Lung microvascular endothelial cell (primary cell): ENCODE measurements around the gene UBXN11. TPM values are rescaled to one million over a fixed set of nuclear protein-coding genes. Genes with fewer than 3 reads are reported as not detected.
"Not testable (repeated sequence)": the region's sequence is repeated elsewhere in the genome, so short reads cannot be mapped to it uniquely, and the experiment has no call there.

Experiments
- DNase-seq, 2 donors: peaks; one replicate each; pipeline versions ENCODE4 v3.0.0 to v3.0.0-alpha.2; 2010; ENCODE audit warnings: low read depth in 2 of 2
- total RNA-seq: library from RNA; depleted of rRNA; stranded (reverse); fragments of >200 nt; gene quantifications from 2 replicates; pipeline ENCODE4 v1.2.1, GENCODE V29; 2014

UBXN11 gene
- total RNA-seq, 1 donor from 2014 or later, result 1.2 TPM

GRCh38 chr1:26307363-26307781, 936 bp upstream of the UBXN11 start:
- no peak for DNase-seq

GRCh38 chr1:26305667-26306289, 658 bp downstream of the UBXN11 start:
- DNase-seq, result no peak

GRCh38 chr1:26302733-26303405, 3.6 kb downstream of the UBXN11 start:
- peak in 1 of 2 donors; percentile 50 for DNase-seq

GRCh38 chr1:26300578-26301275, 5.7 kb downstream of the UBXN11 start:
- no peak for DNase-seq

GRCh38 chr1:26297791-26298124, 8.7 kb downstream of the UBXN11 start:
- no peak for DNase-seq

GRCh38 chr1:26297057-26297790, 9.2 kb downstream of the UBXN11 start:
- DNase-seq, result no peak

GRCh38 chr1:26296340-26297056, 9.9 kb downstream of the UBXN11 start:
- DNase-seq, result no peak

GRCh38 chr1:26295194-26296138, 11.0 kb downstream of the UBXN11 start:
- DNase-seq, result no peak

- no peak for DNase-seq
Observed at GRCh38 chr1:26293911-26294463, 12.4 kb downstream of the UBXN11 start.

- not testable (repeated sequence) for DNase-seq
Observed at GRCh38 chr1:26292735-26293134, 13.7 kb downstream of the UBXN11 start.

- no peak for DNase-seq
Observed at GRCh38 chr1:26291939-26292338, 14.5 kb downstream of the UBXN11 start.

- no peak for DNase-seq
Observed at GRCh38 chr1:26291433-26291832, 15.0 kb downstream of the UBXN11 start.

- no peak for DNase-seq
Observed at GRCh38 chr1:26290882-26291261, 15.6 kb downstream of the UBXN11 start.

GRCh38 chr1:26290122-26290881, 16.1 kb downstream of the UBXN11 start:
- no peak for DNase-seq

- no peak for DNase-seq
Observed at GRCh38 chr1:26289158-26290059, 17.0 kb downstream of the UBXN11 start.

GRCh38 chr1:26288311-26288941, 18.0 kb downstream of the UBXN11 start:
- DNase-seq, result no peak

- DNase-seq, result no peak
Observed at GRCh38 chr1:26287811-26288210, 18.6 kb downstream of the UBXN11 start.
